Measurements from ENCODE around the gene GGTLC3. TPM values are rescaled to one million over a fixed set of nuclear protein-coding genes. Genes with fewer than 3 reads are reported as not detected.
"Not testable (repeated sequence)": the region's sequence is repeated elsewhere in the genome, so short reads cannot be mapped to it uniquely, and the experiment has no call there.

GGTLC3 gene
- total and polyA plus RNA-seq, 4 donors, result 0.24 to 10.5 (median 1.2) TPM

GRCh38 chr22:18528597-18529415 lies 10.8 kb upstream of the GGTLC3 start:
- not testable (repeated sequence) for H3K27me3 ChIP-seq (ENCODE audit: control insufficient read depth in 3 of 3, insufficient read depth in 3 of 3, low read length in 2 of 3); H3K27ac ChIP-seq (ENCODE audit: low read depth in 1 of 2, low read length in 1 of 2); H3K9me3 ChIP-seq (ENCODE audit: control insufficient read depth in 4 of 4, insufficient read depth in 3 of 4, low read length in 3 of 4); H3K4me3 ChIP-seq; H3K9ac ChIP-seq (ENCODE audit: insufficient read depth in 1 of 2, low read length in 2 of 2); H3K36me3 ChIP-seq (ENCODE audit: control insufficient read depth in 4 of 4, insufficient read depth in 4 of 4, low read length in 4 of 4); H3K4me1 ChIP-seq (ENCODE audit: control insufficient read depth in 5 of 5, insufficient read depth in 5 of 5, low read length in 5 of 5)
- peak; percentile 46 to 75 (median 64) for DNase-seq
- WGBS, 2 donors, result 1 to 3% methylated on average over 8 to 24 of the region's 66 CpGs
- ATAC-seq (ENCODE audit: insufficient read depth, low FRiP score), result peak; percentile 95

GRCh38 chr22:18527752-18528596 lies 10.0 kb upstream of the GGTLC3 start, which contains the start of gene TMEM191B:
TSS of gene TMEM191B (plus strand) at chr22:18527802. CDS start at chr22:18527981, 179 bp downstream.
- H3K9ac ChIP-seq (ENCODE audit: insufficient read depth in 1 of 2, low read length in 2 of 2); H3K27ac ChIP-seq (ENCODE audit: low read depth in 1 of 2, low read length in 1 of 2); H3K36me3 ChIP-seq (ENCODE audit: control insufficient read depth in 4 of 4, insufficient read depth in 4 of 4, low read length in 4 of 4); DNase-seq; H3K4me3 ChIP-seq; H3K27me3 ChIP-seq (ENCODE audit: control insufficient read depth in 3 of 3, insufficient read depth in 3 of 3, low read length in 2 of 3); H3K9me3 ChIP-seq (ENCODE audit: control insufficient read depth in 4 of 4, insufficient read depth in 3 of 4, low read length in 3 of 4); H3K4me1 ChIP-seq (ENCODE audit: control insufficient read depth in 5 of 5, insufficient read depth in 5 of 5, low read length in 5 of 5); ATAC-seq (ENCODE audit: insufficient read depth, low FRiP score): not testable (repeated sequence)
- WGBS, 2 donors, result no CpG with 5 or more reads among the region's 65 CpGs

GRCh38 chr22:18523328-18523727 lies 5.4 kb upstream of the GGTLC3 start:
- DNase-seq; ATAC-seq (ENCODE audit: insufficient read depth, low FRiP score); H3K9me3 ChIP-seq (ENCODE audit: control insufficient read depth in 4 of 4, insufficient read depth in 3 of 4, low read length in 3 of 4); H3K27me3 ChIP-seq (ENCODE audit: control insufficient read depth in 3 of 3, insufficient read depth in 3 of 3, low read length in 2 of 3); H3K4me3 ChIP-seq; H3K27ac ChIP-seq (ENCODE audit: low read depth in 1 of 2, low read length in 1 of 2); H3K4me1 ChIP-seq (ENCODE audit: control insufficient read depth in 5 of 5, insufficient read depth in 5 of 5, low read length in 5 of 5); H3K36me3 ChIP-seq (ENCODE audit: control insufficient read depth in 4 of 4, insufficient read depth in 4 of 4, low read length in 4 of 4); H3K9ac ChIP-seq (ENCODE audit: insufficient read depth in 1 of 2, low read length in 2 of 2): not testable (repeated sequence)
- WGBS, 2 donors, result no CpG with 5 or more reads among the region's 4 CpGs

GRCh38 chr22:18522762-18523161 lies 4.8 kb upstream of the GGTLC3 start:
- not testable (repeated sequence) for H3K9me3 ChIP-seq (ENCODE audit: control insufficient read depth in 4 of 4, insufficient read depth in 3 of 4, low read length in 3 of 4); H3K27ac ChIP-seq (ENCODE audit: low read depth in 1 of 2, low read length in 1 of 2); H3K4me3 ChIP-seq; H3K27me3 ChIP-seq (ENCODE audit: control insufficient read depth in 3 of 3, insufficient read depth in 3 of 3, low read length in 2 of 3); H3K9ac ChIP-seq (ENCODE audit: insufficient read depth in 1 of 2, low read length in 2 of 2); H3K4me1 ChIP-seq (ENCODE audit: control insufficient read depth in 5 of 5, insufficient read depth in 5 of 5, low read length in 5 of 5); DNase-seq; H3K36me3 ChIP-seq (ENCODE audit: control insufficient read depth in 4 of 4, insufficient read depth in 4 of 4, low read length in 4 of 4); ATAC-seq (ENCODE audit: insufficient read depth, low FRiP score)
- WGBS, 2 donors, result no CpG with 5 or more reads among the region's 6 CpGs

- WGBS, 2 donors, result 41% methylated on average over 5 of the region's 10 CpGs; no CpG with 5 or more reads in 1 of the 2 donors
- not testable (repeated sequence) for H3K4me1 ChIP-seq (ENCODE audit: control insufficient read depth in 5 of 5, insufficient read depth in 5 of 5, low read length in 5 of 5)
Observed at GRCh38 chr22:18513454-18513853, 4.5 kb downstream of the GGTLC3 start.

GRCh38 chr22:18512378-18512777 lies 5.6 kb downstream of the GGTLC3 start:
- H3K9me3 ChIP-seq (ENCODE audit: control insufficient read depth in 4 of 4, insufficient read depth in 3 of 4, low read length in 3 of 4); H3K4me1 ChIP-seq (ENCODE audit: control insufficient read depth in 5 of 5, insufficient read depth in 5 of 5, low read length in 5 of 5); H3K27ac ChIP-seq (ENCODE audit: low read depth in 1 of 2, low read length in 1 of 2); H3K9ac ChIP-seq (ENCODE audit: insufficient read depth in 1 of 2, low read length in 2 of 2); H3K4me3 ChIP-seq; H3K27me3 ChIP-seq (ENCODE audit: control insufficient read depth in 3 of 3, insufficient read depth in 3 of 3, low read length in 2 of 3); H3K36me3 ChIP-seq (ENCODE audit: control insufficient read depth in 4 of 4, insufficient read depth in 4 of 4, low read length in 4 of 4); DNase-seq; ATAC-seq (ENCODE audit: insufficient read depth, low FRiP score): not testable (repeated sequence)
- 62% methylated on average over 5 of the region's 10 CpGs for WGBS, 2 donors

More at GRCh38 chr22:18513454-18513853, 4.5 kb downstream of the GGTLC3 start:
- not testable (repeated sequence) for H3K27me3 ChIP-seq (ENCODE audit: control insufficient read depth in 3 of 3, insufficient read depth in 3 of 3, low read length in 2 of 3); H3K9me3 ChIP-seq (ENCODE audit: control insufficient read depth in 4 of 4, insufficient read depth in 3 of 4, low read length in 3 of 4); H3K4me3 ChIP-seq; H3K27ac ChIP-seq (ENCODE audit: low read depth in 1 of 2, low read length in 1 of 2); H3K36me3 ChIP-seq (ENCODE audit: control insufficient read depth in 4 of 4, insufficient read depth in 4 of 4, low read length in 4 of 4); H3K9ac ChIP-seq (ENCODE audit: insufficient read depth in 1 of 2, low read length in 2 of 2); ATAC-seq (ENCODE audit: insufficient read depth, low FRiP score)
- peak in 1 of 3 donors; percentile 0 for DNase-seq

GRCh38 chr22:18511327-18511726 lies 6.6 kb downstream of the GGTLC3 start:
- H3K4me1 ChIP-seq (ENCODE audit: control insufficient read depth in 5 of 5, insufficient read depth in 5 of 5, low read length in 5 of 5), result not testable (repeated sequence)
- WGBS, 2 donors, result 88% methylated on average over 6 of the region's 6 CpGs; no CpG with 5 or more reads in 1 of the 2 donors

GRCh38 chr22:18496227-18496626 lies 21.7 kb downstream of the GGTLC3 start:
- H3K4me3 ChIP-seq; H3K27ac ChIP-seq (ENCODE audit: low read depth in 1 of 2, low read length in 1 of 2); H3K27me3 ChIP-seq (ENCODE audit: control insufficient read depth in 3 of 3, insufficient read depth in 3 of 3, low read length in 2 of 3); H3K9me3 ChIP-seq (ENCODE audit: control insufficient read depth in 4 of 4, insufficient read depth in 3 of 4, low read length in 3 of 4); ATAC-seq (ENCODE audit: insufficient read depth, low FRiP score); H3K9ac ChIP-seq (ENCODE audit: insufficient read depth in 1 of 2, low read length in 2 of 2); H3K4me1 ChIP-seq (ENCODE audit: control insufficient read depth in 5 of 5, insufficient read depth in 5 of 5, low read length in 5 of 5); DNase-seq; H3K36me3 ChIP-seq (ENCODE audit: control insufficient read depth in 4 of 4, insufficient read depth in 4 of 4, low read length in 4 of 4): not testable (repeated sequence)
- WGBS, 2 donors, result no CpG with 5 or more reads among the region's 3 CpGs

More at GRCh38 chr22:18511327-18511726, 6.6 kb downstream of the GGTLC3 start:
- not testable (repeated sequence) for H3K27me3 ChIP-seq (ENCODE audit: control insufficient read depth in 3 of 3, insufficient read depth in 3 of 3, low read length in 2 of 3); H3K4me3 ChIP-seq; H3K9ac ChIP-seq (ENCODE audit: insufficient read depth in 1 of 2, low read length in 2 of 2); H3K36me3 ChIP-seq (ENCODE audit: control insufficient read depth in 4 of 4, insufficient read depth in 4 of 4, low read length in 4 of 4); ATAC-seq (ENCODE audit: insufficient read depth, low FRiP score); H3K9me3 ChIP-seq (ENCODE audit: control insufficient read depth in 4 of 4, insufficient read depth in 3 of 4, low read length in 3 of 4); H3K27ac ChIP-seq (ENCODE audit: low read depth in 1 of 2, low read length in 1 of 2)
- DNase-seq, result peak in 1 of 3 donors; percentile 0

Data from lung (tissue), 10 donors.